Measurements from ENCODE around the gene TMEM239. TPM values are rescaled to one million over a fixed set of nuclear protein-coding genes. Genes with fewer than 3 reads are reported as not detected.

The TMEM239 gene
- polyA plus RNA-seq, 1 of the 3 experiments (the other 2 are of a cell fraction) = 0.02 TPM

GRCh38 chr20:2849529-2849928, 33.4 kb downstream of the TMEM239 start:
- POLR2A ChIA-PET = no interaction called here
- WGBS (ENCODE audit: low lambda C conversion rate) = 95% methylated on average over 4 of the region's 4 CpGs
- CTCF ChIA-PET = interaction anchor here (1.5 to 3.1 kb wide), 5 partner anchors 9 to 94 kb away, joined by 3 to 9 read pairs (median 6); no protein-coding TSS in a partner anchor

GRCh38 chr20:2851086-2851485, 34.9 kb downstream of the TMEM239 start:
- Histone ChIP-seq H3K36me3 (replicated peaks in 1 of 2; ENCODE audit: control insufficient read depth in 1 of 2, insufficient read depth in 2 of 2, low read length in 1 of 2) (no peaks in the 10 kb centered on the region), H3K79me2 (ENCODE audit: insufficient read depth) (peaks cover 5% of the 10 kb centered on the region; the same call in 1 of the 2 replicates), H4K20me1 (ENCODE audit: insufficient read depth) (no peaks in the 10 kb centered on the region), H3K27me3 (ENCODE audit: insufficient read depth) (no peaks in the 10 kb centered on the region), H3K9ac (no peak overlapping the region), H3K4me1 (ENCODE audit: control insufficient read depth in 1 of 2, insufficient read depth in 2 of 2, low read depth in 1 of 2, low read length in 1 of 2) (peaks cover 0 to 2% of the 10 kb centered on the region in 2 experiments; a peak in 1 of 4 replicates), H3K4me2 (no peak overlapping the region), H3K4me3 (ENCODE audit: low read depth in 2 of 2, low read length in 1 of 2) (no peak overlapping the region), H3F3A (replicated peaks; ENCODE audit: insufficient read depth) (no peaks in the 10 kb centered on the region), H3K27ac (ENCODE audit: low read depth in 2 of 2, low read length in 1 of 2) (no peak overlapping the region), H3K9me2 (no peaks in the 10 kb centered on the region), H2AFZ (ENCODE audit: low read depth) (no peak overlapping the region), H3K9me3 (no peaks in the 10 kb centered on the region)
- TF ChIP-seq FOXM1 (IDR thresholded peaks at IDR 0.05; ENCODE audit: low read depth) (no peak), FOSL2 (IDR thresholded peaks at IDR 0.05; ENCODE audit: borderline replicate concordance, low read depth) (no peak), MXI1 (IDR thresholded peaks at IDR 0.05; ENCODE audit: low read depth, low read length) (no peak), SIN3A (IDR thresholded peaks at IDR 0.05; ENCODE audit: borderline replicate concordance, low read depth, low read length) (no peak)
- POLR2A ChIA-PET = interaction anchor here (0.7 kb wide), 1 partner anchor 121 kb away, joined by 3 read pairs; no protein-coding TSS in a partner anchor
- CTCF ChIA-PET = interaction anchor here (0.5 to 3.1 kb wide), 12 partner anchors 9 to 162 kb away, joined by 3 to 22 read pairs (median 5); partner anchors contain the start of gene EBF4
- WGBS (ENCODE audit: low lambda C conversion rate) = 85% methylated on average over 8 of the region's 10 CpGs
- no peak for DNase-seq

More at GRCh38 chr20:2849529-2849928, 33.4 kb downstream of the TMEM239 start:
- Histone ChIP-seq H3K36me3 (replicated peaks in 1 of 2; ENCODE audit: control insufficient read depth in 1 of 2, insufficient read depth in 2 of 2, low read length in 1 of 2) (no peaks in the 10 kb centered on the region), H3K9ac (no peak overlapping the region), H3K9me3 (no peaks in the 10 kb centered on the region), H3F3A (replicated peaks; ENCODE audit: insufficient read depth) (no peaks in the 10 kb centered on the region), H3K4me1 (ENCODE audit: control insufficient read depth in 1 of 2, insufficient read depth in 2 of 2, low read depth in 1 of 2, low read length in 1 of 2) (peaks cover 0 to 2% of the 10 kb centered on the region in 2 experiments; a peak in 1 of 4 replicates), H3K79me2 (ENCODE audit: insufficient read depth) (peaks cover 5% of the 10 kb centered on the region; the same call in 1 of the 2 replicates), H3K9me2 (no peaks in the 10 kb centered on the region), H3K27me3 (ENCODE audit: insufficient read depth) (no peaks in the 10 kb centered on the region), H4K20me1 (ENCODE audit: insufficient read depth) (no peaks in the 10 kb centered on the region), H2AFZ (ENCODE audit: low read depth) (no peak overlapping the region), H3K27ac (ENCODE audit: low read depth in 2 of 2, low read length in 1 of 2) (no peak overlapping the region), H3K4me3 (ENCODE audit: low read depth in 2 of 2, low read length in 1 of 2) (no peak overlapping the region), H3K4me2 (no peak overlapping the region)
- TF ChIP-seq USF1 (IDR thresholded peaks at IDR 0.05; ENCODE audit: borderline replicate concordance, low read depth) (no peak), ZBTB33 (IDR thresholded peaks at IDR 0.05; ENCODE audit: borderline replicate concordance, low read depth) (no peak), EZH2phosphoT487 (IDR thresholded peaks at IDR 0.05; ENCODE audit: borderline replicate concordance, low read depth) (no peak), RAD21 (IDR thresholded peaks at IDR 0.05; ENCODE audit: low read length) (no peak), NFIC (IDR thresholded peaks at IDR 0.05; ENCODE audit: borderline replicate concordance) (no peak), JUND (IDR thresholded peaks at IDR 0.05) (no peak), POLR2AphosphoS5 (IDR thresholded peaks at IDR 0.05; ENCODE audit: low read depth, low read length) (no peak), MEF2A (IDR thresholded peaks at IDR 0.05; ENCODE audit: borderline replicate concordance, low read depth) (no peak)
- DNase-seq = no peak
